Immature natural killer cell (primary cell): ENCODE measurements around the gene CAMK1D. TPM values are rescaled to one million over a fixed set of nuclear protein-coding genes. Genes with fewer than 3 reads are reported as not detected.
A peak's percentile ranks its signal among the peaks of the same experiment; 100 is the strongest.

Experiments
- DNase-seq, 3 donors: peaks; one replicate each; pipeline ENCODE4 v3.0.0; 2022; ENCODE audit warnings: mixed read lengths in 1 of 3
- H3K27ac Mint-ChIP-seq, 6 donors: one replicate each; pipeline ENCODE4 v1.8.0; 2020; ENCODE audit warnings: mixed read lengths in 6 of 6, mild to moderate bottlenecking in 5 of 6, inconsistent platforms in 4 of 6, moderate library complexity in 3 of 6
- H3K27me3 Mint-ChIP-seq, 3 donors: one replicate each; pipeline ENCODE4 v1.8.0; 2020 to 2021; ENCODE audit warnings: low read depth in 3 of 3, mild to moderate bottlenecking in 3 of 3, mixed read lengths in 3 of 3, moderate library complexity in 3 of 3, inconsistent platforms in 1 of 3
- H3K36me3 Mint-ChIP-seq, 3 donors: one replicate each; pipeline ENCODE4 v1.8.0; 2020; ENCODE audit warnings: mixed read lengths in 3 of 3, inconsistent platforms in 2 of 3, mild to moderate bottlenecking in 2 of 3
- H3K4me1 Mint-ChIP-seq, 2 donors: one replicate each; pipeline ENCODE4 v1.8.0; 2020; ENCODE audit warnings: inconsistent platforms in 2 of 2, mild to moderate bottlenecking in 2 of 2, mixed read lengths in 2 of 2, moderate library complexity in 1 of 2
- H3K4me3 Mint-ChIP-seq, 5 donors: one replicate each; pipeline ENCODE4 v1.8.0; 2020; ENCODE audit warnings: mild to moderate bottlenecking in 5 of 5, mixed read lengths in 5 of 5, inconsistent platforms in 3 of 5, moderate library complexity in 3 of 5
- H3K9me3 Mint-ChIP-seq, 6 donors: one replicate each; pipeline ENCODE4 v1.8.0; 2020; ENCODE audit warnings: mild to moderate bottlenecking in 6 of 6, mixed read lengths in 6 of 6, inconsistent platforms in 4 of 6, moderate library complexity in 3 of 6
- polyA plus RNA-seq, 3 donors: library from polyadenylated mRNA; unstranded; fragments of 300-500 nt; fragmentation: Illumina TruSeq; gene quantifications; one replicate each; pipeline ENCODE4 v1.2.3, GENCODE V29; 2021

The CAMK1D gene
- polyA plus RNA-seq, 3 donors from 2014 or later: 5.3 to 19.3 (median 7.7) TPM

DNA sequence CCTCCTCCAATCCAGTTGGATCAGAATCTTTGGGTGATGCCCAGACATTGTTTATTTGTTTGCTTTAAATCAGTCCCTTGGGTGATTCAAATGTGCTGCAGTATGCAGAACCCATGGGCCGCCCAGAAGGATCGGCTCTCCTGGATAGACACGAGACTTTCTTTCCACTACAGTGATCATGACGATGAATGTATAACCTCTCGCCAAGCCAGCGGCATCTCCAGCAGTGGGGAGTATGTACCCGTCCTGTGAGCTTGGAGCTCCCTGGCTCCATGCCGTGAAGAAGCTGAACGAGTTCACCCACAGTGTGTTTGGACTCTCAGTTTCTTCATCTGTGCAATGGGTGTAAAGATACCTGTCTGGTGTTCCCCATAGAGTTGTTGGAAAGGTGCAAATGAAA lies 162.3 kb downstream of the CAMK1D start:
- peaks cover 80 to 88% of the 10 kb centered on the region in 2 donors for H3K4me1 Mint-ChIP-seq
- H3K27ac Mint-ChIP-seq: no peak overlapping the region
- H3K4me3 Mint-ChIP-seq: no peak overlapping the region
- peaks cover 0 to 5% (median 0%) of the 10 kb centered on the region in 3 donors for H3K27me3 Mint-ChIP-seq
- H3K9me3 Mint-ChIP-seq: no peaks in the 10 kb centered on the region
- DNase-seq: no peak
- H3K36me3 Mint-ChIP-seq: peaks cover 0 to 6% (median 4%) of the 10 kb centered on the region in 3 donors

DNA sequence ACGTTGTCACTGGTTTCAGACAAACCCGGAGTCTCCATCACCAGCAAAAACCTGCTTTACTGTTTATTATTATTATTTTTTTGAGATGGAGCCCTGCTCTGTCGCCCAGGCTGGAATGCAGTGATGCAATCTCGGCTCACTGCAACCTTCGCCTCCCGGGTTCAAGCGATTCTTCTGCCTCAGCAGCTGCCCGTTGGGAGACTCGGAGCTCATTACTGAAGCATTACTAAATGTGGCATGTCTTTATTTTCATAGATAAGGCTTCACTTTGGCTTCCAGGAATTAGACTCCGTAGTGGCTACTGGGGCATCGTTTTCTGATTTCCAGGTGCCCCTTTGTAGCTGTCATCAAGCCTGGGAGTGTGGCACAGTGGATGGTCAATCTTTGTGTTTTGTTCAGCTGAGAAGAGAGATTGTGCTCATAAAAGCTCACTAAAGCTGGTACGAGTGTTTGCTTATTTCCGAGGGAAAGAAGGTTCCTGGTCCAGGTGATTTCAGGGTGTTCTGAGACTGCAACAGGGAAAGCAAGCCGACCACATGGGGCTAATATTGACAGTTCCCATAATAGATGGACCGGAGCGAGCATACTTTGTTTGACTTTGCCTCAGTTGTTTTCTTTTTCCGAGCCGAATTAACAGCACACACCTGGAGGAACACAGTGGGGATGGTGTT lies 163.1 kb downstream of the CAMK1D start:
- Mint-ChIP-seq H3K4me1 (peaks cover 72 to 88% of the 10 kb centered on the region in 2 donors), H3K36me3 (peaks cover 0 to 4% (median 3%) of the 10 kb centered on the region in 3 donors), H3K4me3 (peak overlapping the region in 3 of 5 donors; percentile 46 to 74 (median 59)), H3K9me3 (no peaks in the 10 kb centered on the region), H3K27ac (no peak overlapping the region), H3K27me3 (peaks cover 0 to 5% (median 0%) of the 10 kb centered on the region in 3 donors)
- no peak for DNase-seq

DNA sequence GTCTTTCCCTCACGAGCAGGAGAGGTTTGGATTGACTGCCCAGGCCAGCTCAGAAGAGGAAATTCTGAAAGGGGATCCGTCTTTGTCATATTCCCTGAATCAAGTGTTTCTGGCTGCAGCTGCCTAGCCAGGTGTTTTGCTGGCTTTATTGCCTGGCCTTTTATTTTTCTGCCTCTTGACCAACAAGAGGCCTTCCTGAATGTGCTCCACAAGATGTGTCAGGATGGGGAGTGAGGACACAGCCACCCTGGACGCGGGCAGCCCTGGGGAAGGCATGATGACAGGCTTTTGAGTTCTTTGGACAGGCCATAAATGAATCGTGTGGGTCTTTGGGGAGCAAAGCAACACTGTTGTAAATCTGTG lies 163.6 kb downstream of the CAMK1D start:
- Mint-ChIP-seq H3K9me3 (no peaks in the 10 kb centered on the region), H3K4me1 (peaks cover 67 to 84% of the 10 kb centered on the region in 2 donors), H3K36me3 (peaks cover 0 to 4% (median 0%) of the 10 kb centered on the region in 3 donors), H3K4me3 (peak overlapping the region in 3 of 5 donors; percentile 59 to 78 (median 74)), H3K27me3 (peaks cover 0 to 4% (median 0%) of the 10 kb centered on the region in 3 donors), H3K27ac (peak overlapping the region in 5 of 6 donors; percentile 29 to 87 (median 74))
- no peak for DNase-seq

DNA sequence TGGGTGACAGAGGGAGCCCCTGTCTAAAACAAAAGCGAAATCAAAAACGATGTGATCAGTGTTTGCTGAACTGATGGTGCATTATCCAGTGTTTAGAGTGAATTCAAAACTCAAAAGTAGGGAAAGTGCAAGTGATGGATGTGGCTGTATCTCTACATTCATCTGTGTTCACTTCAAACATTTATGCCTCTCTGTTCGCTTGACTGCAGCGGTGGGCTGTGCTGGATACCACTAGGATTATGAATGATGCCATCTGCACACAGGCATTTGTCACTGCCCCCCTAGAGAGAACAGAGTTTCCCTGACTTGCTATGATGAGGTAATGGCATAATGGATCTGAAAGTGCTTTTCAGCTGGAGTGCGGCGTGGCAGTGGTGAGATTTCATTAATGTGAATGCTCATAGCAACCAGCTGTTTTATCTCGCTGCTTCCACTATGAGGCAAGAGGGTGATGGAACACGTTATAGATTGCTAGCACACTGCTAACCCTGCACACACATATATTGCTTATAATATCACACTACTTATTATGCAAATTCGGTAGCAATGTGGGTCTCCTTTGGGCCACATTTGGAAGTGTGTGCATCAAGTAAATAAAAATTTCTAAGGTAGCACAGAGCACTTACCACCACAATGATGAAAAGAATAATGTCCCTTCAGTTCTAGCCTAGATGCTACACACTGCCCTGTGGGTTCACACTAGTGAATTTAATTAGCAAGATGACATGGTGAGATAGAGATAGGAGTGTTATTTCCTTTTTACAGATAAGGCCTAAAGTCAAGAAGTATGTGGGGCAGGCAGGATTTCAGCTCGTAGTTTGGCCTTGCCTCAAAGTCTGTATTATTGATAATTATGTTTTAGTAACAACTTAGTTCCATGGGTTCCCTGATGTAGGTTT lies 164.7 kb downstream of the CAMK1D start:
- DNase-seq: peak; percentile 51 to 64 (median 64)
- no peaks in the 10 kb centered on the region for H3K36me3 Mint-ChIP-seq
- H3K4me1 Mint-ChIP-seq: peaks cover 57 to 74% of the 10 kb centered on the region in 2 donors
- H3K27me3 Mint-ChIP-seq: no peaks in the 10 kb centered on the region
- no peaks in the 10 kb centered on the region for H3K9me3 Mint-ChIP-seq
- peak overlapping the region; percentile 73 to 87 (median 78) for H3K27ac Mint-ChIP-seq
- H3K4me3 Mint-ChIP-seq: peak overlapping the region; percentile 59 to 78 (median 73)

DNA sequence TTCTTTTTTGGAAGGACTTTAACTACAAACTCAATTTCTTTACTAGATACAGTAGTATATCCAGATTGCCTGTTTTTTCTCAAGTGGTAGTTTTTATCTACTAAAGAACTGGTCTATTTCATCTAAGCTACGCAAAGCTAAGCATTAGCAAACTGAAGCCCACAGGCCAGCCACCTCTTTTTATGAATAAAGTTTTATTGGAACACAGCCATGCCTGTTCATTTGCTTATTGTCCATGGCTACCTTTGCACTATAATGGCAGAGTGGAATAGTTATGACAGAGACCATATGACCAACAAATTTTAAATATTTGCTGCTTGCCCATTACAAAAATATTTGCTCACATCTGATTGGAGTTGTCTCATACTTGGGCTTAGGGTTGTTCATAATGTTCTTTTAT lies 168.7 kb downstream of the CAMK1D start:
- Mint-ChIP-seq H3K27ac (no peak overlapping the region), H3K36me3 (no peaks in the 10 kb centered on the region), H3K4me3 (no peak overlapping the region), H3K4me1 (peaks cover 27 to 45% of the 10 kb centered on the region in 2 donors), H3K27me3 (no peaks in the 10 kb centered on the region), H3K9me3 (no peaks in the 10 kb centered on the region)
- DNase-seq: no peak

DNA sequence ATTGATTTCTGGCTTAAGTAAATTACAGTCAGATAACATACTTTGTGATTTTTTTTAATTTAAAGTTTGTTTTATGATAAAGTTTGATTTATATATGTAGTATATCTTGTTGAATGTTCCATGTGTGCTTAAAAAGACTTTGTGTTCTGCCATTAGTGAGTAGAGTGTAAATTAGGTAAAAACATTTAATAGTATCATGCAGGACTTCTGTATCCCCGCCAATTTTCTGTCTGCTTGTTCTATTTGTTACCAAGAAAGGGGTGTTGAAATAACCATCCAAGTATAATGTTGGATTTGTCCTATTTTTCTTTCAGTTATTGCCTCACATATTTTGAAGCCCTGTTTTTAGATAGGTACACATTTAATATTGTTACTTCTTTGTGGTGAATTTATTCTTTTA lies 172.1 kb downstream of the CAMK1D start:
- no peaks in the 10 kb centered on the region for H3K9me3 Mint-ChIP-seq
- peaks cover 0 to 10% (median 0%) of the 10 kb centered on the region in 3 donors for H3K36me3 Mint-ChIP-seq
- H3K27me3 Mint-ChIP-seq: no peaks in the 10 kb centered on the region
- no peak for DNase-seq
- no peak overlapping the region for H3K4me3 Mint-ChIP-seq
- no peak overlapping the region for H3K27ac Mint-ChIP-seq
- H3K4me1 Mint-ChIP-seq: peaks cover 3 to 20% of the 10 kb centered on the region in 2 donors

DNA sequence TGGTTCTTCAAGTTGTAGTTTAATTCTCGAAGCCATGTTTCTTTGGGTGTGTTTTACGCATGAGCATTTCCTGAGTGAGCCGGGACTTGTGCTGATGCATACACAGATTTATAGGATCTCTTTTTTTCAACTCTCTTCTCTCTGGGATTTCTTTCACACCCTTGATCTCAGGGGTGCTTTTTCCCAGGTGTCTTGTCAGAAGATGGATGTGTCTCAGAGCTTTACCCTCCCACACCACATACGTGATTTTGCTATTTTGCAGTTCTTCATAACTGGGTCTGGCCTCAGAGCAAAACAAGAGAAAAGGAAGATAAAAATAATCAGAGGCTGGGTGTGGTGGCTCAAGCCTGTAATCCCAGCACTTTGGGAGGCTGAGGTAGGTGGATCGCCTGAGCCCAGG lies 177.0 kb downstream of the CAMK1D start:
- no peak for DNase-seq
- Mint-ChIP-seq H3K4me3 (no peak overlapping the region), H3K4me1 (peaks cover 6 to 9% of the 10 kb centered on the region in 2 donors), H3K27me3 (peaks cover 0 to 2% (median 0%) of the 10 kb centered on the region in 3 donors), H3K27ac (peak overlapping the region in 1 of 6 donors; percentile 30), H3K36me3 (peaks cover 0 to 11% (median 0%) of the 10 kb centered on the region in 3 donors), H3K9me3 (no peaks in the 10 kb centered on the region)

DNA sequence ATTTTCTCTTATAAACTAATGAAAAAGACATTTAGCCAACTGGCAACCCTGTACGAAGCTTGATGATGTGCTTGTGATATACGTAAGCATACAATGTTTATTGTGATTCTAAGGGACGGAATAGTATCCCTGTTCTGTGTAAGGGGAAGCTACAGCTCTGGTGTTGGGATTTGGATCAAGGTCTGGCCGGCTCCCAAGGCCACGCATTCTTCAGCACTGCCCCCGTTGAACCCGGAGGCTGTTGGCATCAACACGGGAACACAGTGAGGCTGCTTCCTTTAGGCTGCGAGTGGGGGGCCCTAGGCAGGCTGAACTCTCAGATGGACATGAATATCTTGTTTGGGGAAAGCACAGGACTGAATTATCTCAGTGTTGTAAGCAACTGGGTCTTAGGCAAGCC lies 180.6 kb downstream of the CAMK1D start:
- Mint-ChIP-seq H3K36me3 (peaks cover 0 to 11% (median 0%) of the 10 kb centered on the region in 3 donors), H3K4me1 (peaks cover 12% of the 10 kb centered on the region in 2 donors), H3K4me3 (no peak overlapping the region), H3K27me3 (peaks cover 0 to 2% (median 0%) of the 10 kb centered on the region in 3 donors), H3K9me3 (no peaks in the 10 kb centered on the region), H3K27ac (no peak overlapping the region)
- no peak for DNase-seq

DNA sequence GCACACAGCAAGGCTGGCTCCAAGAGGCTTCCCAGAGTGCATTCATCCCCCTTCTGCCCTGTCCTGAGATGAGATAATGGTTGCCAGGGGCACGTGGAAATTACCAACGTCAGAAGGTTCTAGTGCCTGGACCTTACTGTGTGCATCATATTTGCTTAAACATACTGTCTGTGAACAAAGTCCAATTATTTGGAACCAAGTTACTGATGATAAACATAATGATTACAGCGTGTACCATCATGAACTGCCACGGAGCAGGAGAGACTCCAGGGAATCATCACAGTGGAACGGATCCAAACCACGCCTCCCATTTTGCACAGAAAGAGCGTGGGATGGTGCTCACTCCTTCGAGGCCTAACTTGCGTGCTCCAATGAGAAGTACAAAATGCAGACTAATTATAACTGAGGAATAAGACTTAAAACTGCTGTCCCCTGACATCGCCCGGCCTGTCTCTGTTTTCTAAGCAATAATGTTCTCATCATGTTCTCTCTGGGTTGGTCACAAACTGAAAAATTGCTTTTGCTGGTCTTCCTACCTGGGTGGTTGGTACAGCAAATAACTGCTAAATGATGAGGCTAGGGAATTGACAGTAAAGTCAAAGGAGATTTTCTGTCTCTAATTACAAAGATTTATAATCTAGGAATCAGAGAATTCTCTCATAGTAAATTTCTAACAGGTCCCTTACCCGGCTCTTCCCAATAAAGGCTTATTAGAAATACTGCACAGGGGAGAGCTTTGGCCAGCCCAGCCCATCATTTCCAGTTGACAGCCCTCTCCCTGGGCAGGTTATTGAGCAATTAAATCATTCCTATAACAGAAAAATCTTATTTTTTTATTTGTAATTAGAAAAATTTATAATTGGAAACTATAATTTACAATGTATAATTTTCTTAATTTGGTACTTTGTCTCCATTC lies 182.2 kb downstream of the CAMK1D start:
- DNase-seq: no peak
- no peak overlapping the region for H3K4me3 Mint-ChIP-seq
- no peaks in the 10 kb centered on the region for H3K9me3 Mint-ChIP-seq
- peaks cover 0 to 4% (median 0%) of the 10 kb centered on the region in 3 donors for H3K36me3 Mint-ChIP-seq
- peaks cover 0 to 2% (median 0%) of the 10 kb centered on the region in 3 donors for H3K27me3 Mint-ChIP-seq
- peaks cover 17% of the 10 kb centered on the region in 2 donors for H3K4me1 Mint-ChIP-seq
- no peak overlapping the region for H3K27ac Mint-ChIP-seq

DNA sequence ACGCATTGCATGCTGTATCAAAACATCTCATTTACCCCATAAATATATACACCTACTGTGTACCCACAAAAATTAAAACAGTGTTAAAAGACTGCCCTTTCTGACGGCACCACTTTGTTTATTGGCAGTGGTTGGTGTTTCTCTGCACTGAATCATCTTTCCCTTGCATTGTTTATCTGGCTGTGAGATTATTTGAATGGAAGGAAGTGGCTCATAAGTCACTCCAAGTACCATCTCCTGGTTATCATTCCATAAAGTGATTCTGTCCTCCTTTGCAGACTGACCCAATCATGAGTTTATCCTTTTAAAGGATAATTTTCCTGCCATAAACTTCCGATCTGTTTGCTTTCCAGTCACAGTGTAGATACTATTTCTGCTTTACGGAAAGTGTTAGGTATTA lies 183.8 kb downstream of the CAMK1D start:
- H3K27ac Mint-ChIP-seq: no peak overlapping the region
- no peak overlapping the region for H3K4me3 Mint-ChIP-seq
- H3K27me3 Mint-ChIP-seq: peaks cover 0 to under 1% (median 0%) of the 10 kb centered on the region in 3 donors
- DNase-seq: no peak
- peaks cover 16 to 17% of the 10 kb centered on the region in 2 donors for H3K4me1 Mint-ChIP-seq
- H3K9me3 Mint-ChIP-seq: no peaks in the 10 kb centered on the region
- H3K36me3 Mint-ChIP-seq: peaks cover 0 to 4% (median 0%) of the 10 kb centered on the region in 3 donors

DNA sequence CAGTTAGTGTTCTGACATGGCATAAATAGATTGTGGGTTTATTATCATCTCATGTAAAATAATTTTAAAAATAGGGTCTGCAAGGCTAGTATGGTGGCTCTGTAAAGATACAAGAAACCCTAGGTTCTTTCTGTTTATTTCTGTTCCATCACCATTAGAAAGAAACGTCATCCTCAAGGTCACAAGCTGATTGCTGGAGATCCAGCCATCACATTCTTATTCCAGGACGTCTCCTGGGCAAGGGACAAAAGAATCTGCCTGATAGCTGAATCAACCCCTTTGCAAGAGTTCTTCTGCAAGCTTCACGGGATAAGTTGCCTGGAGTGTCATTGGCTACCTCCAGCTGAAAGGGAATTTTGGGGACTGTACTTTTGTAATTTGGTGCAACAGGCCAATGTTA lies 184.4 kb downstream of the CAMK1D start:
- Mint-ChIP-seq H3K4me1 (peaks cover 14 to 17% of the 10 kb centered on the region in 2 donors), H3K27me3 (peaks cover 0 to 4% (median 0%) of the 10 kb centered on the region in 3 donors), H3K4me3 (no peak overlapping the region), H3K9me3 (no peaks in the 10 kb centered on the region), H3K27ac (no peak overlapping the region), H3K36me3 (peaks cover 0 to 4% (median 0%) of the 10 kb centered on the region in 3 donors)
- DNase-seq: no peak

DNA sequence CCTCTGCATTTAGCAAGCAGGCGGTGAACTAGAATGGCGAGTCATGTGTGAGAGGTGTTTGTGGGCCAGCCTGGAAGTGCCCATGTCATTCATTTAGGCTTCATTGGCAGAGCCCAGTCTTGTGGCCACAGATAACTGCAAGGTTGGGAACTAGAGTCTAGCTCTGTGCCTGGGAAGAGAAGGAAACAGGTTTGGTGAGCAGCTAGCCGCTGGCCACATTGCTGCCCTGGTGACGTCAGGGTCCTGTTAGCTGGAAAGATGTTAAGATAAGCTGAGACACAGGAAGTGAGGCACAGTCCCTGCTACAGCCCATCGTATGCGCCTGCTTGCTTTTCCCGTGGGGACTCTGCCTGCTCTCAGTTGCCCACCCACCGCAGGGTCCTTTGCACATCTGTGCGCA lies 185.5 kb downstream of the CAMK1D start:
- Mint-ChIP-seq H3K4me1 (peaks cover 16 to 17% of the 10 kb centered on the region in 2 donors), H3K36me3 (peaks cover 0 to 4% (median 0%) of the 10 kb centered on the region in 3 donors), H3K9me3 (no peaks in the 10 kb centered on the region), H3K4me3 (peak overlapping the region in 1 of 5 donors; percentile 18), H3K27me3 (peaks cover 0 to 4% (median 0%) of the 10 kb centered on the region in 3 donors), H3K27ac (peak overlapping the region in 2 of 6 donors; percentile 46 to 52)
- DNase-seq: no peak

DNA sequence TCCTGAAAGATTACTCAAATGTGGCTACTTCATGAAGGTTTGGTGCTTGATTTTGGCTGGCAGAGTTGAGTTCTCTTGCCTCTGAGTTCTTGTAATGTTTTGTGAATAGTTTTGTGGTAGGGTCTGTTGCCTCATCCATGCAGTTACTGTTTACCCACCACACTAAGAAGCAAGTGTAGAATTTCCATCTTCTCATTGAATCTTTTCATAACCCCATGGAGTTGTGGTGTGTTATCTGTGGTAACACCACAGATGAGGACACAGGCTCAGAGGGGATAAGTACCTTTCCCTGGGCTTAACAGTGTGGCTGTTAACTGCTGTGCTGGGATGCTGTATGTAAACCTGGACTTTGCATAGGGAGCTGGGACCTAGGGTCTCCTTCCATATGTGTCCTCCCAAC lies 186.3 kb downstream of the CAMK1D start:
- Mint-ChIP-seq H3K4me3 (no peak overlapping the region), H3K4me1 (peaks cover 17% of the 10 kb centered on the region in 2 donors), H3K27me3 (peaks cover 0 to 6% (median 0%) of the 10 kb centered on the region in 3 donors), H3K9me3 (no peaks in the 10 kb centered on the region), H3K36me3 (peaks cover 0 to 4% (median 0%) of the 10 kb centered on the region in 3 donors), H3K27ac (peak overlapping the region in 3 of 6 donors; percentile 2 to 70 (median 52))
- no peak for DNase-seq
